ENCODE results near the gene SSPN.

Gene SSPN

DNA sequence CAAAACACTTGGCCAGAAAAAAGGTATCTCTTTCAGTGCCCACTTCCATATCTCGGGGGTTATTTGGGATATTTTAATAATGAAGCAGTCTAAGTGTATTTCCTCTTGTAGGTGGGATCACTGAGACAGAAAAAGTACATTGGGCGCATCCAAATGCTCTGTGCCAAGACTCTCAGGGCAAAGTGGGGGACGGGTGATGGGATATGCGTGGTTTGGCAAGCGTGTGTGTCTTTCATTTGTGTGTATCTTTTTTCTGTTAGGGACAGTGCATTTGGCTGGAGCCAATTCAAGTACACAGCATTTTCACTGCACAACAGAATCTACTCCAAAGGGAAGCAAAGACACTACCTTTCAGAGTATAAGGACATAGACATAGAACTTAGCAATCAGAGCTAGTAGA lies 29.3 kb downstream of the SSPN start:
- CTCF ChIA-PET = interaction anchor here (1.1 kb wide), 1 partner anchor 11 kb away, joined by 3 read pairs; no protein-coding TSS in a partner anchor
- POLR2A ChIA-PET = no interaction called here
- no peak for TF ChIP-seq TARDBP (IDR thresholded peaks at IDR 0.05)
- TF ChIP-seq CTBP1 (IDR thresholded peaks at IDR 0.05; ENCODE audit: borderline replicate concordance) = no peak
- no peak for TF ChIP-seq SUZ12 (IDR thresholded peaks at IDR 0.05)
- no peak for TF ChIP-seq SP1 (IDR thresholded peaks at IDR 0.05)
- TF ChIP-seq ZNF384 (IDR thresholded peaks at IDR 0.05) = no peak
- TF ChIP-seq, protein P1, sequence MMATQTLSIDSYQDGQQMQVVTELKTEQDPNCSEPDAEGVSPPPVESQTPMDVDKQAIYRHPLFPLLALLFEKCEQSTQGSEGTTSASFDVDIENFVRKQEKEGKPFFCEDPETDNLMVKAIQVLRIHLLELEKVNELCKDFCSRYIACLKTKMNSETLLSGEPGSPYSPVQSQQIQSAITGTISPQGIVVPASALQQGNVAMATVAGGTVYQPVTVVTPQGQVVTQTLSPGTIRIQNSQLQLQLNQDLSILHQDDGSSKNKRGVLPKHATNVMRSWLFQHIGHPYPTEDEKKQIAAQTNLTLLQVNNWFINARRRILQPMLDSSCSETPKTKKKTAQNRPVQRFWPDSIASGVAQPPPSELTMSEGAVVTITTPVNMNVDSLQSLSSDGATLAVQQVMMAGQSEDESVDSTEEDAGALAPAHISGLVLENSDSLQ (IDR thresholded peaks at IDR 0.05) = no peak
- TF ChIP-seq ELF4 (IDR thresholded peaks at IDR 0.05) = no peak
- TF ChIP-seq FOXA1 (IDR thresholded peaks at IDR 0.05) = no peak
- TF ChIP-seq FOXM1 (IDR thresholded peaks at IDR 0.05; ENCODE audit: borderline replicate concordance) = no peak
- TF ChIP-seq L3MBTL2 (conservative IDR thresholded peaks at IDR 0.05) = no peak
- TF ChIP-seq ARNT (IDR thresholded peaks at IDR 0.05) = no peak
- no peak for TF ChIP-seq NFRKB (IDR thresholded peaks at IDR 0.05)
- TF ChIP-seq FOXK2 (IDR thresholded peaks at IDR 0.05) = no peak
- no peak for TF ChIP-seq BHLHE40 (IDR thresholded peaks at IDR 0.05; ENCODE audit: borderline replicate concordance)
- no peak for TF ChIP-seq HDGF (IDR thresholded peaks at IDR 0.05; ENCODE audit: borderline replicate concordance)
- TF ChIP-seq LEF1 (IDR thresholded peaks at IDR 0.05; ENCODE audit: borderline replicate concordance) = no peak
- no peak for DNase-seq (ENCODE audit: extremely low spot score)

DNA sequence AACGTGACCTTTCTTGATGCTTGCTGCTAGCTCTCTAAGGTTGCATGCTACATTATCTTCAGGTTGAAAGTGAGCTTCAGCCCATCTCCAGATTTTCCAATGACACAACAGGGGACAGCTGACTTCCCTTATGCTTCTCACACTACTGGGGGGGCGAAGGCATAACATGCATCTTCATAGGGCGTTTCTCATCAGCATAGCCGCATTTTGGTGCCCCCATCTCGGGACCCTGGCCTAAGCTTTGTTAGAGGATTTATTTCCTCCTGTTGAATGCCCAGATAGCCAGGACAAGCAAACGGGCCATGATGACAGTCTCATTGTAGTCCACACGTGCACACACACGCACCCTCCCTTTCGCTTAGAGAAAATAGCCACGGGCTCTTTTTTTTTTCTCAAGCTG lies 30.7 kb downstream of the SSPN start:
- POLR2A ChIA-PET = no interaction called here
- TF ChIP-seq ARNT (IDR thresholded peaks at IDR 0.05) (no peak), BHLHE40 (IDR thresholded peaks at IDR 0.05; ENCODE audit: borderline replicate concordance) (no peak), FOXM1 (IDR thresholded peaks at IDR 0.05; ENCODE audit: borderline replicate concordance) (no peak), SUZ12 (IDR thresholded peaks at IDR 0.05) (no peak), FOXA1 (IDR thresholded peaks at IDR 0.05) (no peak), CTBP1 (IDR thresholded peaks at IDR 0.05; ENCODE audit: borderline replicate concordance) (no peak)
- TF ChIP-seq, protein P1 (IDR thresholded peaks at IDR 0.05) = no peak
- CTCF ChIA-PET = interaction anchor here (0.5 kb wide), 1 partner anchor 83 kb away, joined by 3 read pairs; no protein-coding TSS in a partner anchor
- DNase-seq (ENCODE audit: extremely low spot score) = no peak

DNA sequence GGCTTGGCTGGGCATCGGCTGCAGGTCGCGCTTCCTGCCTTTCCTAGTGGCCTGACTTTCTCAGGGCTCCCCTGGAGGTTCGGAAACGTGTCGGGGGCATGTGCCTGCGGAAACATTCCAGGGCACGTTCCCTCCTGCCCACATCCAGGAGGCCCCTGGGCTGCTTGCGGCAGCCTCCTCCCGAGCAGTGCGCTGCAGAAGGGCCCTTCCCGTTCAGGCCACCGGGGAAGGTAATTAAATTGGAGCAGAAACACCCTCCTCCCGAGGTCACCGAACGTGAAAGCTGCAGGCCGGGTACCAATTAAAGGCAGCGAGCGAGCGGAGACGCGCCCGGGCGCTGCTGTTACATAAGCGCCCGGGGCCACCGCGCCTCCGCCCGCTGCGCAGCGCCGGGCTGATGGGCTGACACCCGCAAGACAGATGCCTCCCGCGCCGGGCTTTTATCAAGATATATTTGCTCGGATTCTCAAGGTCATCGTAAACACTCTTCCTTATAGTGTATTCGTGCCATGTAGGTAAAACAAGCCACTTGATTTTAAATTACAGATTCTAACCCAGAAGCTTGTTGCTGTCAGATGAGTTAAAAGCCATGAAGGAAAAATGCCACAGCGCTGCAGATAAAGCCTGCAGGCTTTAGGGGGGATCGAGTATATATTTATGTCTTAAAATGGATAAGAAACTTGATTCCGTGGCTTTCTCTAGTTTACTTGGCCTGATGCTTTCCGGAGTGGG lies 31.4 kb downstream of the SSPN start:
- ChIA-PET POLR2A (no interaction called here), CTCF (no interaction called here)
- peak; percentile 58 for DNase-seq (ENCODE audit: extremely low spot score)
- TF ChIP-seq ARNT (IDR thresholded peaks at IDR 0.05) = 0 out of 2 replicates have a peak, but pooled peaks have one; percentile 22
- TF ChIP-seq CTBP1 (IDR thresholded peaks at IDR 0.05; ENCODE audit: borderline replicate concordance) = no peak
- TF ChIP-seq NFRKB (IDR thresholded peaks at IDR 0.05) = no peak
- TF ChIP-seq, protein P1 (IDR thresholded peaks at IDR 0.05) = peak; percentile 37; the same call in 1 of the 2 replicates
- TF ChIP-seq FOXM1 (IDR thresholded peaks at IDR 0.05; ENCODE audit: borderline replicate concordance) = no peak
- no peak; the same call in 1 of the 2 replicates for TF ChIP-seq L3MBTL2 (conservative IDR thresholded peaks at IDR 0.05)
- no peak for TF ChIP-seq HDGF (IDR thresholded peaks at IDR 0.05; ENCODE audit: borderline replicate concordance)
- no peak for TF ChIP-seq TARDBP (IDR thresholded peaks at IDR 0.05)
- no peak for TF ChIP-seq ELF4 (IDR thresholded peaks at IDR 0.05)
- TF ChIP-seq LEF1 (IDR thresholded peaks at IDR 0.05; ENCODE audit: borderline replicate concordance) = no peak
- no peak for TF ChIP-seq ZNF384 (IDR thresholded peaks at IDR 0.05)
- no peak for TF ChIP-seq FOXA1 (IDR thresholded peaks at IDR 0.05)
- TF ChIP-seq SP1 (IDR thresholded peaks at IDR 0.05) = no peak
- no peak for TF ChIP-seq FOXK2 (IDR thresholded peaks at IDR 0.05)
- TF ChIP-seq SUZ12 (IDR thresholded peaks at IDR 0.05) = no peak

DNA sequence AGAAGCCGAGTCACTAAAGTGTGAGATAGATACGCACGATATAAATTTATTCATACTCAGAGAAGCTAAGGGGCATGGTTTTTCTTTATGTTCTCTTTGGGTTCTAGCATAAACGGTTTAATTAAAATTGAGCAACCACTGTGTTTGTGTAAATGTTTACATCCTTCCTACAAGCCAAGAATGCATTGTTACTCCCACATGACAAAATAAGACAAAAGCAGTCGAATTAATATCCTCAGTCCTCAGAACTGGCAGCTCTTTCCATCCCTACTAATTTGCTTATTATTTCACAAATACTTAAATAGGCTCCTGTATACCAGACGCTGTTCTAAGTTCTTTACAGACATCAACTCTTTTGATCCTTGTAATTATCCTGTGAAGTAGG lies 32.0 kb downstream of the SSPN start:
- no peak for DNase-seq (ENCODE audit: extremely low spot score)
- CTCF ChIA-PET = no interaction called here
- TF ChIP-seq FOXM1 (IDR thresholded peaks at IDR 0.05; ENCODE audit: borderline replicate concordance) (no peak), CTBP1 (IDR thresholded peaks at IDR 0.05; ENCODE audit: borderline replicate concordance) (no peak), ZNF384 (IDR thresholded peaks at IDR 0.05) (no peak), SUZ12 (IDR thresholded peaks at IDR 0.05) (no peak), FOXK2 (IDR thresholded peaks at IDR 0.05) (no peak), TARDBP (IDR thresholded peaks at IDR 0.05) (no peak), LEF1 (IDR thresholded peaks at IDR 0.05; ENCODE audit: borderline replicate concordance) (no peak)
- TF ChIP-seq, protein P1 (IDR thresholded peaks at IDR 0.05) = no peak
- POLR2A ChIA-PET = no interaction called here

DNA sequence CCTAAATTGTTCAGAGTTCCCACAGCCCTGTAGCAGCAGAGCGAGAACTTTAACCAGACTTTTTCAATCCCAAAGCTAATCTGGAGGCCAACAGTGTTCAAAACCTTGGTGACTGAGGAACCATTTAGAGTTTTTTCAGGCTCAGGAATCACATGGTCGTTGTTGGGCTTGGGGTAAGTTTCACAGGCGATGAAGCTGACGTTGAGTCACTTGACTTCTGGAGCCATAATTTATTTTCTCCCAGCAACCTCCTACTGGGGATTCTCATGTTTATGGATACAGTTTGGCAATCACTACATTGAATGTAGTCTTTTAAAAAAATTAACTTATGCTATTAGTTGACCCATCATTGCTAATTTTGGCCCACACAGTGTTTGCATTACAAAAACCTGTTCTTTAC lies 34.5 kb downstream of the SSPN start:
- CTCF ChIA-PET = no interaction called here
- POLR2A ChIA-PET = no interaction called here
- no peak for DNase-seq (ENCODE audit: extremely low spot score)
- no peak for TF ChIP-seq FOXA1 (IDR thresholded peaks at IDR 0.05)
- TF ChIP-seq CTBP1 (IDR thresholded peaks at IDR 0.05; ENCODE audit: borderline replicate concordance) = no peak
- no peak for TF ChIP-seq SP1 (IDR thresholded peaks at IDR 0.05)
- TF ChIP-seq ELF4 (IDR thresholded peaks at IDR 0.05) = no peak
- TF ChIP-seq BHLHE40 (IDR thresholded peaks at IDR 0.05; ENCODE audit: borderline replicate concordance) = no peak
- no peak for TF ChIP-seq LEF1 (IDR thresholded peaks at IDR 0.05; ENCODE audit: borderline replicate concordance)
- no peak for TF ChIP-seq NFRKB (IDR thresholded peaks at IDR 0.05)
- TF ChIP-seq SUZ12 (IDR thresholded peaks at IDR 0.05) = no peak
- no peak for TF ChIP-seq HDGF (IDR thresholded peaks at IDR 0.05; ENCODE audit: borderline replicate concordance)
- TF ChIP-seq ARNT (IDR thresholded peaks at IDR 0.05) = no peak
- no peak for TF ChIP-seq ZNF384 (IDR thresholded peaks at IDR 0.05)
- TF ChIP-seq TARDBP (IDR thresholded peaks at IDR 0.05) = no peak
- TF ChIP-seq L3MBTL2 (conservative IDR thresholded peaks at IDR 0.05) = no peak
- TF ChIP-seq FOXM1 (IDR thresholded peaks at IDR 0.05; ENCODE audit: borderline replicate concordance) = no peak

Data from HEK293T (cell line).